Measurements from ENCODE around the gene EGFL7.

- TF ChIP-seq POLR2A (IDR thresholded peaks at IDR 0.05) (no peak), CTCF (IDR thresholded peaks at IDR 0.05) (no peak)
These were observed 29.7 kb downstream of the EGFL7 start for GRCh38 chr9:136692185-136693134.

All from sigmoid colon (tissue), 3 donors.